Measurements from ENCODE around the gene KRT36.

- TF ChIP-seq, protein P1, sequence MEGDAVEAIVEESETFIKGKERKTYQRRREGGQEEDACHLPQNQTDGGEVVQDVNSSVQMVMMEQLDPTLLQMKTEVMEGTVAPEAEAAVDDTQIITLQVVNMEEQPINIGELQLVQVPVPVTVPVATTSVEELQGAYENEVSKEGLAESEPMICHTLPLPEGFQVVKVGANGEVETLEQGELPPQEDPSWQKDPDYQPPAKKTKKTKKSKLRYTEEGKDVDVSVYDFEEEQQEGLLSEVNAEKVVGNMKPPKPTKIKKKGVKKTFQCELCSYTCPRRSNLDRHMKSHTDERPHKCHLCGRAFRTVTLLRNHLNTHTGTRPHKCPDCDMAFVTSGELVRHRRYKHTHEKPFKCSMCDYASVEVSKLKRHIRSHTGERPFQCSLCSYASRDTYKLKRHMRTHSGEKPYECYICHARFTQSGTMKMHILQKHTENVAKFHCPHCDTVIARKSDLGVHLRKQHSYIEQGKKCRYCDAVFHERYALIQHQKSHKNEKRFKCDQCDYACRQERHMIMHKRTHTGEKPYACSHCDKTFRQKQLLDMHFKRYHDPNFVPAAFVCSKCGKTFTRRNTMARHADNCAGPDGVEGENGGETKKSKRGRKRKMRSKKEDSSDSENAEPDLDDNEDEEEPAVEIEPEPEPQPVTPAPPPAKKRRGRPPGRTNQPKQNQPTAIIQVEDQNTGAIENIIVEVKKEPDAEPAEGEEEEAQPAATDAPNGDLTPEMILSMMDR (IDR thresholded peaks at IDR 0.05) = no peak
- no peak for TF ChIP-seq POLR2A (IDR thresholded peaks at IDR 0.05)
- no peak for TF ChIP-seq EP300 (IDR thresholded peaks at IDR 0.05)
Measured at GRCh38 chr17:41507315-41507880, 17.7 kb upstream of the KRT36 start.
